HK-2 (cell line): ENCODE measurements around the gene USP32.

Experiments
- DNase-seq: peaks from one replicate; pipeline ENCODE4 v3.0.0-alpha.2; 2018; ENCODE audit not compliant: unreplicated experiment

Gene USP32

GRCh38 chr17:60301649-60302048 is 90.3 kb downstream of the USP32 start:
- DNase-seq, result no peak

DNA sequence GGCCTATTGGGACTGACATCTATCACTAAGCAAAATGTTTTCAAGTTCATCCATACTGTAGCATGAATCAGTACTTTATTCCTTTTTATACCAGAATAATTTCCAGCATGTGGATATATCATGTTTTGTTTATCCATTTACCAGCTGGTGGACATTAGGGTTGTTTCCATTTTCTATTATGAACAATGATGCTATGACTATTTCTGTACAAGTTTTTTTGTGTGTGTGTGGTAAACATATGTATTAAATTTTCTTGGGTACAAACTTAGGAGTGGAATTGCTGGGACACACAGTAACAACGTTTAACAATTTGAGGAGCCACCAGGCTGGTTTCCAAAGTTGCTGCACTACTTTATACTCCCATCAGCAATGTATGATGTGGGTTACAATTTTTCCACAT is 91.0 kb downstream of the USP32 start:
- no peak for DNase-seq

- DNase-seq, result no peak
Observed at GRCh38 chr17:60300011-60300410, 91.9 kb downstream of the USP32 start.

DNA sequence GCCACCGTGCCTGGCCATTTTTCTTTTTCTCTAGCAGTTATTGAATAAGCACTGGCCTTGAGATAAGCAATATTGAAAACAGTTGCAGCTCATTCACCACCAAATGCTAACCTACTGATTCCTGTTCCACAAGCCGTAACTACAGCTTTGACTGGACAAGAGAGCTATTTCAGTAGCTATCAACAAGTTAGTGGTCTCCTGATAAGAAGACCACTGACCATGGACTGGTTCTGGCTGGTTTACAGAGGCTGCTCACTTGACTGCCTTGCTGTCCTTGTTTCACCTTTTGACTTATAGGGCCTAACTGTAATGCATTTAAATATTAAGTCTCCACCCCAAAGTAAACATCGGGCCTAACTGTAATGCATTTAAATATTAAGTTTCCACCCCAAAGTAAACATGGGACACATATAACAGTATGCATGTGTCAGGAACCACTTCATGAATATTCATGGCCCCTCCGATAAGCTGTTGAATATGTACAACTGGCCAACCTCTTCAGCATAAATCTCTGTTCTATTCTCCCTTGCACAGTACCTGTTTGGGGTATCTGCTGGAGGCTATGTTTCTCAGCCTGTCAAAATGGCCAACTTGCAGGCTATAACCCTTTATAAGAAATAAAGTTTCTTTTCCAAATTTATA is 94.1 kb downstream of the USP32 start:
- DNase-seq, result no peak

GRCh38 chr17:60296177-60296576 is 95.8 kb downstream of the USP32 start:
- no peak for DNase-seq

DNA sequence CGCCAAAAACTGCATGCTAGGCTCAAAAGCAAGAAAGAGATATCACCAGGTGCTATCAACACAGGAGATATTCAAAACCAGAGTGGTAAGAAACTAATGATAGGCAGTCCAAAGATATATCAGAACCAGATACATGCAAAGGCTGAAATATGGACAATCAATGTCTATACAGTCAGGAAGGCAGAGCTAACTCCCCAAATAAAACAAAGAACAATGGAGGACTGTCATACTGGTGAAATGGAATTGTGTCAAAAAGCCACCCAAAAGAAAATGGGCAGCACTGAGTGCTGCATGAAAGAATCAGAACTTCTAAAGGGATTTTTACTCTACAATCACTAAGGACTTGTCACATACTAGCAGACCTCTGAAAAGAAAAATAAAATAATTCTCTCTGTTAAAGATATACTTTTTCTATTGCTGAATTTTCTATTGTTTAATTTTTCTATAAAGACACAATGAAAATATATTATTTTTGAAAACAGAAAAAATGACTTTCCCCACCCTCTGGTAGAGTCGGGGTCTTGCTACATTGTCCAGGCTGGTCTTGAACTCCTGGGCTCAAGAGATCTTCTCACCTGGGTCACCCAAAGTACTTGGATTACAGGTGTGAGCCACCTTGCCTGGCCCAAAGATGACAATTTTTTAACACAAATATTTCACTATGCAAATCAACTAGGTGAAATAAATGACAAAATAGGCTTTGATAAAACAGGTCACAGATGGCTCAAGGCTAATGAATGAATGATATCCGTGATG is 98.2 kb downstream of the USP32 start:
- no peak for DNase-seq

DNA sequence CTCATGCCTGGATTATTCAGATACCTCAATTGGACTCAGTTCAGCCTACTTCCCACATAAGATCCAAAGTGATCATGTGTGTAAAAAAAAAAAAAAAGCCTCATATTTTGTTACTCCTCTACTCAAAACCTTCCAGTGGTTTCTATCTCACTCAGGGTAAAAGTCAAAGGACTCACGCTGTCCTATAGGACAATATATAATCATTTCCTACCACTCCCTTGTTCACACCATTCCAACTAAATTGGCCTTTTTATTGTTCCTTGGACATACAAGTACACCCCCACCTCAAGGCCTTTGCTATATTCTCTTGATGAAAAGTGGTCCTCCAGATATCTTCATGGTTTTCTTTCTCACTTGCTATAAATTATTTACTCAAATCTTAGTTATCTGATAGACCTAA is 99.2 kb downstream of the USP32 start:
- DNase-seq, result no peak

DNA sequence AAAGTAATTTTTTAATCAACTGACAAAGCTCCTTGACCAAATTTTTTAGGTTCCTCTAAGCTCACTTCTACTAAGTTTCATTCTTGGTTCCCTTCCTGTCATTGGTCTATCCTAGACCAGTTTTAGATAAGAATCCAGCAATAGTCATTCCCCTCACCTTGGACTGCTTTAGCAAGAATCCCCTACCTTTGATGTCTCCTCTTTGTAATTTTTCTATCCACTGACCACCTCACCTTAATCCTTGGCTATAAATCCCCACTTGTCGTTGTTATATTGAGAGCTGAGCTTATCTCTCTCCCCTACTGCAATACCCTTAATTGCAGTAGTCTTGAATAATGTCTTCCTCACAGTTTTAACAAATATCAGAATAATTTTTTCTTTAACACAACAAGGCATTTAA is 107.2 kb downstream of the USP32 start:
- DNase-seq, result no peak

DNA sequence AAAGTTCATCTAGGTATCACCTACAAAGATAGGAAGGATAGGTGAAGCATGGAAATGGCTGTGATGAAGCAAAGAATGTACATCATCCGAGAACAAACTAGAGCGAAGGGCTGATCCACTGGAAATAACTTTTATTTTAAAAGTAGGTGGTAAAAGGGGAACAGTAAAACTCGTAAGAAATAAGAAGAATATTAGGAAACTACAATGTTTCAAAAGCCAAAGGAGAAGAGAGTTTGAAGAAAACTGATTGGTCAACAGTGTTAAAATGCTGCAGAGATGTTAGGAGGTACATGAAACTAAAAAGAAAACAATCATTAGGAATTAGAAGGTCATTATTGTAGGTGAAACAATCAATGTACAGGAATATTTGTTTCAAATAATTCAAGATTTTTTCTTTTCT is 108.1 kb downstream of the USP32 start:
- DNase-seq, result no peak

- no peak for DNase-seq
Observed at GRCh38 chr17:60280673-60281072, 111.3 kb downstream of the USP32 start.

- DNase-seq, result no peak
Observed at GRCh38 chr17:60278237-60278636, 113.7 kb downstream of the USP32 start.

DNA sequence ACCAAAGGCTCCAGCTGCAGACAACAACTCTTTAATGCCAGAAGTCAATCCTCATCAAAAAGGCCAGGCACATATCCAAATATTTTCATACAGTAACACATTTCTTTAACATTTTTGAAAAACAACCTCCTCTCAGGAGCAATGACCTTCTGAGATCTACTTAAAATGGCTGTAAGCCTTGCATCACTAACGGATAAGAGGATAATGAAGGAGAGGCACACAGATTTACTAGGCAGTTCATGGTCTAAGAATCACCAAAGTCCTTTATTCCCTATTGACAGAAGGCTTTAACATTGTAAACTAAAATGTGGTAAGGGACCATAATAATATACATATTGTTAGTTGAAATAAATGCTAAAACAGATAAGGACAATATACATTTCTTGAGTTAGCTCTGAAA is 114.7 kb downstream of the USP32 start:
- DNase-seq, result no peak

- DNase-seq, result no peak
Observed at GRCh38 chr17:60269417-60269816, 122.5 kb downstream of the USP32 start.

DNA sequence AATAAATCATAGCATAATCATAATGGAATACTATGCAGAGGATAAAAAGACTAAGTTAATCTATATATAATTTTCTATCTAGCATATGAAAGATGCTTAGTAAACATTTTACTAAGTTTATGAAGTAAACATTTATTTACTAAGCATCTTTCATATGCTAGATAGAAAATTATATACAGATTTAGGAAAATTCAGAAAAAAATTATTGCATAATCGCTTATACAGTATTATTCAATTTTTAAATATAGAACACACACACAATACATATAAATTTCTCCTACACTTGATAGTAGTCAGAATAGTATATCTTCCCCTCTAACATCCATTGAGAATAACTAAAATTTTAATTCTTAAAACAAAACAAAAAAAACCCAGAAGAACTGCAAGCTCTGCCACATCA is 131.4 kb downstream of the USP32 start:
- DNase-seq, result no peak

DNA sequence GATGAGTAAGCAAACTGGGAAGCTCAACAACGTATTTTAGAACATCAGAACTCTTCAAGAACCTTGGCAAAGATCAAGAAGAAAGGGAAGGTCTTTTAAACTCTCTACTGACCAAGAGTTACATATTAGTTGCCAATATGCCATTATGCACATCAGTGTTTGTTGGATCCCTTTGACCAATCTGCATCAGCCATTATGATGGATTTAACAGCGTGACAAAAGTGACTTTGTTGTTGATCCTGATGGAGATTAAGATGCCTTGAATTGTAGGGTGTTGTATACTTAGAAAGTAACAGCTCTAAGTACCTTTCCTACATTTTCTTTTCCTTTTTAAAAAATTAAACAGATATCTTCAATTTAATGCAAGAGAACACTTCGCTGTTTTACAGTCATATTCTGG is 133.6 kb downstream of the USP32 start:
- no peak for DNase-seq

GRCh38 chr17:60256174-60256573 is 135.8 kb downstream of the USP32 start:
- DNase-seq, result no peak

GRCh38 chr17:60253048-60253447 is 138.9 kb downstream of the USP32 start:
- no peak for DNase-seq

DNA sequence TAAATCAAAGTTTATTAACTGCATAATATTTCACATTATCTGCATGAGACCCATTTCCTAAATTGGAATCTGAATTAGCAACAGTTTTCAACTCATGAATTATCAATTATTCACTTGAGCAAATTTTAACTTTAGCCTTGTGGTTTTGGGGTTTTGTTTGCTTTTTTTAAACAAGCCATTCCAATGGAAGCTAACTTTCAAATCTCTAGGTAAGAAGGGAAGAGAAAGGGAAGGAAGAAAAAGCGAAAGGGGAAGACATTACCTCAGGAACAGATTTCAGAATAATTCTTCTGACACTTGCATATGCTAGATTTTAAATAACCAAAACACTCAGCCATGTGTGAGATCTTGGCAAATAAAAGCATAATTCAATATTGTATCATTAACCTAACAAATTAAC is 139.5 kb downstream of the USP32 start:
- no peak for DNase-seq

DNA sequence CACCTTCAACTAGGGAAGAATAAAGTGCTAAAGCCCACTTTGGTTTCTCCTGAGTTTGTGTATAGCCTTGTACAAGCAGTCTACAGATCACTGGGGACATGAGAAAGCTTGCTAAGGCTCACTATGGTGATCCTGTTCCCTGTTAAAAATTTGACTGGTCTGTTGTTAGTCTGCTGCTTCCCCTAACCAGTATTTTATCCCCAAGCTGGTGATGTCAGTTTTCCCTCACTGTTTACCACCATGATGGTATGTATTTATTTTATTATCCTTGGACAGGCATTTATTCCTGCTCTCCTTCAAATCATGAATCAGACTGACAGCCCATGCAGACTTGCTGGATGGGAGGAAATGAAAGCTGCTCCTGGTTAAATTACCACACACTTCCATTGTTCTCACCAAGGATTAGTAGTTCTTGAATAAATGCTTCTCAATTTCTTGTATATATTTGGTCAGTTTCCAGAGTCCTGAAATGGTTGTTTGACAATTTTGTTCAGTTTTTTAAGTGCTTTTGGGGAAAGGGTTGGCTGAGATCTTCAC is 142.6 kb downstream of the USP32 start:
- DNase-seq, result no peak

DNA sequence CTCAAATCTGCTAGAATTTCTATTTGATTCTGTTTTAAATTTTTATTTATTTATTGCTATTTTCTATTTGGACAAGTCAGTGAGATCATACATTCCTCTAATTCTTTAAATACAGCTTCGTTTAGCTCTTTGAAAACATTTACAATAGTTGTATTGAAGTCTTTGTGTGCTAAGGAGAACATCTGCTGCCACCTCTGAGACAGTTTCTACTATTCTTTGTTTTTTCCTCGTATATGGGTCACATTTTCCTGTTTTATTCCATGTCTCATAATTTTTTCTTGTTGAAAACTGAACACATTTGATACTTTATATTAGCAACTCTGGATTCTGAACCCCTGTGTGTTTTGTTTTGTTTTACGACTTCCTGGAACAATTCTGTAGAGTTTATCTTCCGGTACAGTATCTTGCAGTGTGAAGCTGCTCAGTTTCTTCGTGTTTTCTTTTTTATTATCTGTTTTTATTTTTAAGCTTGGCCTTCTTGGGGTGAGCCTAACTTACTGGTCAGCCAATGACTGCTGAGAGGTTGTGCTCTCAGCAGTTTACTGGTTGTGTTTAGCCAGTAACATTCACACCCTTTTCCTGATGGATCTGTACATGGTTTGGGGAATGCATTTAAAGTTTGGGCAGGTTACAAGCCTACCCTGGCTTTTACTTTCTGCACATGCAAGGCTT is 143.2 kb downstream of the USP32 start:
- no peak for DNase-seq

DNA sequence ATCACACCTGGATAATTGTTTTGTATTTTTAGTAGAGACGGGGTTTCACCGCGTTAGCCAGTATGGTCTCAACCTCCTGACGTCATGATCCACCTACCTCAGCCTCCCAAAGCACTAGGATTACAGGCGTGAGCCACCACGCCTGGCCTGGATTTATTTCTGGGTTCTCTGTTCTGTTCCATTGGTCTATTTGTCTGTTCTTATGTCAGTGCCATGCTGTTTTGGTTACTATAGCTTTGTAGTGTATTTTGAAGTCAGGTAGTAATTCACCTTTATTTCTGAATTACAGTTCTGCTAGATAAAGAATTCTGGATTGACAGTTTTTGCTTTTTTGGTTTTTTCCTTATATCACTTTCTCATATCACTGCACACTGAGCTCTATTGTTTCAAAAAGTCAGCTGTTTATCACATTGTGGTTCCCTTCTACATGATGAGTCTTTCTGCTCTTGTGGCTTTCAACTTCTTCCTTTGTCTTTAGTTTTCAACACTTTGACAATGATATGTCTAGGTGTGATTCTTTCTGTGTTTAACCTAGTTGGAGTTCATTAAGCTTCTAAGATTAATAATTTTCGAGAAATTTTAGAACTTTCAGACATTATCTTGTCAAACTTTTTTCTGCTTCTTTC is 144.0 kb downstream of the USP32 start:
- no peak for DNase-seq

- DNase-seq, result no peak
Observed at GRCh38 chr17:60244656-60245055, 147.3 kb downstream of the USP32 start.
